ENCODE data around the gene CSF3.

CSF3 gene

DNA sequence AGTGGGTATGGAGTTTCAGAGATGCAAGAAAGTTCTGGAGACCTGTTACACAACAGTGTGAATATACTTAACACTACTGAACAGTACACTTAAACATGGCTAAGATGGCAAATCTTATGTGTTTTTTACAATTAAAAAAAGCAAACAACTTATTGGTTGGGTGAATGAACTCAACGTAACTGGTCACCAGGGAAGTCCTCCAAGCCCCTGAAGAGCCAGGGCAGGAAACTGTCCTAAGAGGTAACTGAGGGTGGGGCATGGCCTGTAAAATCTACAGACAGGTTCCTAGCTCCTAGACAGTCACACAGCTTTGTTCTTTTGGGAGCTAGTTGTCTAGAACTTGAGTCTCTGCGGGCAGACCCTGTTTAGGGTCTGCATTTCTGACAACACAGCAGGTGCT lies 10.3 kb downstream of the CSF3 start:
- no peak for DNase-seq

DNA sequence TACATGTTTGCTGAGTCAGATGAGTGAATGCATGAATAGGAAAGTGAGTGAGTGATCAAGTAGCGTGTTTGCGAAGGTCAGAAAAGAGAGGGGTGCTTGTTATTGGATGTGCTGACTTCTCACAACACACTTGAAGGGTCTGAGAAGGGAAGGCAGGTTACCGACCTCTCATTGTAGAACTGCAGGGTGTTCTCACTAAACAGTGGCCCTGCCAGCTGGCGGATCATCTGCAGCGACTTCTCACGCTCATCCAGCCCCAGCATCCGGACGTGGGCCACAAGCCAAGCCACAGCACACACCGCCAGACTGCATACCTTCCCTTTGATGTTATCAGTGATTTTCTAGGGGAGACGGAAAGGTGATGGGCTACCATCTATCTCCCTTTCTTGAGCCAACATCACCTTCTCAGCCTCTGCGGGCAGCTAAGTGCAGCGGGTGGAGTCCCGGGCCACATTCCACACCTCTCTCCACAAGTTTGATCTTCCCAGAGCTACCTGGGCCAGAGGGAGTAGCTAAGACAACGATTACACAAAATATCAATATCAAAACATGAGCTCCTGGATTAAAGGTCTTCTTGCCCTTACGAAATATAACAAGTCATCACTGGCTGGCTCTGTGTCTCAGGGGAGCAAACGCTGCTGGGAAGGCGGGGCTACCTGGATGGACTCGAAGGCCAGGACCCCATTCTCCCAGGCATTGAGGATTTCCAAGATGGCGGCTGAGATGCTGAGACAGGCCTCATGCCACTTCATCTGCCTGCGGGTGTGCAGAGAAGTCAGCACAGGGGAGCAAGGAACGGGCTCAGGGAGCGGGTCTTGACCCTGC lies 11.0 kb downstream of the CSF3 start:
- DNase-seq, result no peak

DNA sequence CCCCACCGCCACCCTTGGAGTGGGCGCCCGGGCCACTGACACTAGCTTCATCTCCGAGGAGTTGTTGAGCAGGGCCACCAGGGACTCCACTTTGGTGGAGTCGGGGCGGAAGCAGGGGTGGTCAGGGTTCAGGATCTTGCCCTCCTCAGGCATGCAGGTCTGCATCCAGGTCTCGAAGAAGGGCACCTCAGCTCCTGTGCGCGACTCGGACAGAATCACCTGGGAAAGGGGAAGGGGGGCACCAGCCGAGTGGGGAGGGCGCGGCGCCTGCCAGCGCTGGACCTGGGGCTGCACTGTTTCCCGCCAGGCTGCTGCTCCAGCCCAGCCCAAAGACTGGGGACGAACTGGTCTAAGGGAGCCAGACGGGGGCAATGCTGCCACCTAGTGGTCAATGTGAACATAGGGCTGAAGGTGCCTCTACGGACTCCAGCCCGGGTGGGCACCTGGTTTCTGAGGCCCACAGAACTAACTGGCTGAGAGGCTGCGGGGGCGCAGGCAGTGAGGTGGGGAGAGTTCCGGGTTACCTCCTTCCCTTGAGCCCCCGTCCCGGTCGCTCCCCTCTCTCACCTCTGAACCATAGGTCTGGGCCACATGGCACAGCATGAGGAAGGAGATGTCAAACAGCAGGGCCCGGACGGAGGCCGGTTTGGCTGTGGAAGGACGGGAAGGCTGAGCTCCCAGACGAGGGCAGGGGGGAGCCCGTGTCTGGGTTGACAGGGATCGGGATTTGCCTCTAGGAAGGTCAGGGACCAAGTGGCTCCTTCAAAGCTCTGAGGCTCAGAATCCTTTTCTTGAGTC lies 11.8 kb downstream of the CSF3 start:
- DNase-seq, result peak; percentile 55 to 61

GRCh38 chr17:40027614-40028012 lies 12.4 kb downstream of the CSF3 start:
- DNase-seq, result no peak

- no peak for DNase-seq
These were observed 13.4 kb downstream of the CSF3 start for GRCh38 chr17:40028595-40028994.

DNA sequence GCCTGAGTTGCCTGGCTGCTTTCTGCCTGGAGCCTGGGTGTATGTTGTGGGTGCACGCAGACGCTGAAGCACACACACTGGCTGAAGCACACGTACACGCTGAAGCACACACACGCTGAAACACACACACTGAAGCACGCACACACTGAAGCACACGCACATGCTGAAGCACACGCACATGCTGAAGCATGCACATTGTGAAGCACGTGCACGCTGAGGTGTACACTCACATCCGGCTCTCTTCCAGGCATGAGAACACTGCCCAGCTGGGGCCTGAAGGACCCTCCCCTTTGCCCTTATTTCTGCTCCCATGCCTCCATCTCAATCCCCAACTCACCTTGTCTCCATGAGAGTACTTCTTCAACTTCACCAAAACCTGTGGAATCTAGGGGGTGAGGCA lies 16.5 kb downstream of the CSF3 start:
- DNase-seq, result no peak

GRCh38 chr17:40032322-40033320 lies 17.4 kb downstream of the CSF3 start:
- DNase-seq, result no peak

DNA sequence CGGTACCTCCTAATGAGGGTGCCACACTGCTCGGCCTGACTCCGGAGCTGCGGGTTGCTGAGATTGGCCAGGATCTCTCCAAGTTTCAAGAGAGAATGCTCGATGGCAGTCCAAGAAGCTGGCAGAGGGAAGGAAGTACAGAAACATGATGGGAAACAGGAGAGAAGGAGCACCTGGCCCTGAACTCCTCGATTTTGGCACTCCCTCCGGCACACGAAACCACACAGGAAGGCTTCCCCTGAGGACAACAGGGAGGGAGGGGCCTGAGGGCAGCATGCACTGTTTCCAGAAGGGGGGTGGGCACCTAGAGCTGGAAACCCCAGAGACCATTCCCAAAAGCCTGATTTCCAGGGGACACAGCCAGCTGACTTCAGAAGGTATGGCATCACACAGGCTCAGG lies 18.1 kb downstream of the CSF3 start:
- DNase-seq, result no peak

DNA sequence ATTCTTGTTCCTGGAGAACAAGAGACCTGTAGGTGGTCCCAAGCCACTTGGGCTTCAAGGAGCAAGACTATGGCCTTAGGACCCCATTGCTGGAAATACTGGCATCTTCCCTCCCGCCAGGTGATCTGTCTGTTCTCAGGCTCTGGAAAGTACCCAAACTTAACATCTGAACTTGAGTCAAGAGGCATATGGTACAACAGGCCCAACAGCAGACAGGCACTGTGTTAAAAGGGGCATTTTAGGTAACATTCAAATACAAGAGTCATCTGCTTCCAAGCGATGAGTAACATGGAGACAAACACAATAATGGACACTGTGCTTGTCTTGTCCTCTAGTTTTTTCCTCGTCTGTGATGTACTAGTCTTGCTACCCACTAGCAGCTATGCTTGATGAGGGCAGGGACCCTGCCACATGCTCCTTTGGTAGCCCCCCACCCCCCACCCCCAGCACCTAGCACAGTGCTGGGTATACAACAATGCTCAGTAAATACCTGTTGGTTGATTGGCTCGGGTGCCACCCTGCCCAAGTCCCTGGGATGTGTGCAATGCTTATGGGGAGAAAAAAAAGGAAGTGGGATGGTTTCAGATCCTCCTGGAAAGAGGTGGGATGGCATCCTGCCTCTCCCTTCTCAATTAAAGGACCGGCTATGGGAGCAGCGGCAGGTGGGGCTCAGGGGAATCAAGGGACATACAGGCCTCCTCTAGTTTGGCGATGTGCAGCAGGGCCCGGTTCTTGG lies 19.4 kb downstream of the CSF3 start:
- no peak for DNase-seq

DNA sequence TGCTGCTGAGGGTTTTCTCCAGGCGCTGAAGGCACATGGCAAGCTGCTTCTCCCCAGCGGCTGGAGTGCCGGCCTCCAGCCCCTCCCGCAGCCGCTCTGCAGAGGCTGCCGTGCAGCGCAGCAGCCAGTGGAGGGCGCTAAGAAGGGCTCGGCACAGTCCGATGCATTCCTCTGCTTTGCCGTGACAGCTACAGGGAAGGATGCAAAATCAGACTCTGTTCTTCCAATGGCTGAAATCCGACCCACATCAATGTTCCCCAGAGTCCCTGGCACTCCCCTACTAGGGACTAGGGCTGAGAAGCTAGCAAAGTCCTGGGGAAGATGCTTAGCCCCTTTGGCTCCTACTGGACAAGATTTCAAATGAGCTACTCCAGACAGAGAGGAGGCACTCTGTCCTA lies 19.9 kb downstream of the CSF3 start:
- peak; percentile 13 to 17 for DNase-seq

GRCh38 chr17:40038882-40039513 lies 23.8 kb downstream of the CSF3 start:
- DNase-seq, result peak in 1 of 2 experiments; percentile 18

DNA sequence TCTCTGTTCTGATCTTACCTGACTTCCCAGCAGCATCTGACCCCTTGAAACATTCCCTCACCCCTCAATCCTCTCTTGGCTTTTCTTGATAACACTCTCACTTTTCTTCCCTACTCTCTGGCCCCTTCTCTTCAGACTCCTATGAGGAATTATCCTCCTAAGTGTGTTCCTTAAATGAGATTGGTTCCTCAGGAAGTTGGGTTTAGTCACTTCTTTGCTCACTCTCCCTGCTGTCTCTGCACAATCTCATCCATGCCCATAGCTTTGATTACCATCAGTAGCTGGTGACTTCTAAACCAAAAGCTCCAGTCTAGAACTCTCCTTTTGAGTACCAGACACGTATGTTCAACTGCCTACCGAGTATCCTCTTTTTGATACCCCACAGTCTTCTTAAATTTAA lies 26.0 kb downstream of the CSF3 start:
- DNase-seq, result no peak

- DNase-seq, result no peak
These were observed 41.3 kb downstream of the CSF3 start for GRCh38 chr17:40056379-40057015.

- no peak for DNase-seq
These were observed 43.0 kb downstream of the CSF3 start for GRCh38 chr17:40058186-40058784.

DNA sequence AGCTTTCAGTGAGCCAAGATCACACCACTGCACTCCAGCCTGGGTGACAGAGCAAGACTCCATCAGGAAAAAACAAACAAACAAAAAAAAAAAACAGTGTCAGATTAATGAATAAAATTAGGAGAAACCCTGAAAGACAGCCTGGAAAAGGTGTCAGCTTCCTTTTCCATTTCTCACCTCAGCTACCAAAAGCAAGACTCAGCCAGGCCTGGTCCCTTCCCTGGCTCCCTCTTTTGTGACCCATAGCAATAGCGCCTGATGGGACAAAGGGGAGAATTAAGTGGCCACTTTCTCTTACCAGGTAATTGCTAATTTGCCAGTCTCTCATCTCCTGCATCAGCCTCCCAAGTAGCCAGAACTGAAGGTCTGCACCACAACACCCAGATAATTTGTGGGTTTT lies 43.6 kb downstream of the CSF3 start:
- DNase-seq, result no peak

DNA sequence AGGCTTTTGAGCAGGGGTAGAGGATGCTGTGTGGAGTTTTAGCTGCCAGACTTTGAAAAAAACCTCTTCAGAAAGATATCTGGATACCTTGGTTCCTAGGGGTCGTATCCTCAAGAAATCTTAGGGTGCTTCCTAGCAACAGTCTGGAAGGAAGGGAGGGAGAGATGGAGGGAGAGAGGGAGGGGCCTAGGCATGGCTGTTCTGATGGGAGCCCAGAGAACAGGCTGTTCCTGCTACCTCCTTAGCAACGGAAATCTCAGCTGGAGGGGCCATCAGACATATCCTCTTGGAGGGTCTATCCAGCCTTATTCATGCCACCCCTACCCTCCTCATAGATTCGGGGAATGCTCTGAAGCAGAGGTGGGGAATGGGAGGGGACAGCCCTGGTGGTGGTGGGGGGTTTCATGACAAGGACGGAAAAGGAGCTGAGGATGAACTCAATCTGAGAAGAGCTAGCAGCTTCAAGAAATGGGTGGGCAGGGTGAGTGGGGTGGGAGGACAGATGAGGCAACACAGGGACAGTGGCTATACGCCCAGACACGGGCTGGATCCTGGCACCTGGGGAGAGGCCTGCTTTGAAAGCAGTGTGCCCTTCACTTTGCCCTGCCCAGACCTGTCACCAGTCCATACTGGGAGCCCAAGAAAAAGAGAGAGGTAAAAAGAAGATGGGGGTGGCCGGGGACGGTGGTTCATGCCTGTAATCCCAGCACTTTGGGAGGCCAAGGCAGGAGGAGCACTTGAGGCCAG lies 44.7 kb downstream of the CSF3 start:
- no peak for DNase-seq

DNA sequence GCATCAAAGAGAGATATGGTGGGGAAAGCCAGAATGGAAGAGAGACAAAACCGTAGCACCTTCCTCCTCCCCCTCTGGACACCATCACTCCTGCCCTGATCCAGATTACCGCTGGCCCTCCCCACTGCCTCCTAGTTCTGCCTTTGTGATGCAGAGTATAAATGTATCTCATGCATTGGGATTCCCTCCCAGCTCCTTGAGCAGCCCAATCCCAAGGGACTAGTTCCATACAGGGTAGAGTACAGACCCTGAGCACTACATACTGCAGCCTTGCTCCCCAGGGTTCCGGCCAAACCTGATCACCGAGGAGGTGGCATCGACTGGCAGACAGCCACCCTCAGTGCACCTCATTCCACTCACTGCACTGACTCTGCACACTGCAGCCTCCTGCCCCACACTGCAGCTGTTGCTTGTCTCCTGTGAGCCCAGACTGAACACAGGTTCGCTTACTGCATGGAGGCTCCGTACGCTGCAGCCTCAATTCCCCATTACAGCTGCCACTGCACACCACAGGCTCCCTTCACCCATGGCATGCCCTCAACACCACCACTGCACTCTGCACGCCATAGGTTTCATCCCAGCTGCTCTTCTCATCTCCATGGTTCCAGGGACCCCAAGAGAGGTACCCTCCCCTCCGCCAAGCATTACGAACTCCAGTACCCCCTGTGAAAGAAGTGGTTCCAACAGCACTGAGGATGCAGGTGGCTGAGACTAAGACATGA lies 45.8 kb downstream of the CSF3 start:
- DNase-seq, result no peak

- no peak for DNase-seq
These were observed 46.4 kb downstream of the CSF3 start for GRCh38 chr17:40061609-40062038.

All from AML-193 (cell line).